ENCODE data around the gene TSPAN9.

DNA sequence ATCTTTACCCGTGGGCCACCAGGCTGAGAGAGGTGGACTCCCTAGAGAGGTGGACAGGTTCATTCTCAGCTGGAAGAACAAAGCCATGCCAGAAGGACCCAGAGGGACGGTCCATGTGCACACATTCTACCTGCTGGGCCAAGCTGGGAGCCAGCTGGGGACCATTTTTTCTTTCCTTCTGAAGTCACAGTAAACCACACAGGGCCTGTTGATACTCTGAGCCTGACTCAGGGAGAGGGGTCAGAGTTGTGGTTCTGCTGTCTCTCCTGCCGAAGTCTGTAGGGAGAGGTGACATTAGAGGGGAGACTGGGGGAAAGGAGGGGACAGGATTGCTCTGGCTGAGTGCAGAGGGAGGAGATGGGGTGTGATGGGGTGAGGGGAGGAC is 148.6 kb downstream of the TSPAN9 start:
- TF ChIP-seq, protein P1, sequence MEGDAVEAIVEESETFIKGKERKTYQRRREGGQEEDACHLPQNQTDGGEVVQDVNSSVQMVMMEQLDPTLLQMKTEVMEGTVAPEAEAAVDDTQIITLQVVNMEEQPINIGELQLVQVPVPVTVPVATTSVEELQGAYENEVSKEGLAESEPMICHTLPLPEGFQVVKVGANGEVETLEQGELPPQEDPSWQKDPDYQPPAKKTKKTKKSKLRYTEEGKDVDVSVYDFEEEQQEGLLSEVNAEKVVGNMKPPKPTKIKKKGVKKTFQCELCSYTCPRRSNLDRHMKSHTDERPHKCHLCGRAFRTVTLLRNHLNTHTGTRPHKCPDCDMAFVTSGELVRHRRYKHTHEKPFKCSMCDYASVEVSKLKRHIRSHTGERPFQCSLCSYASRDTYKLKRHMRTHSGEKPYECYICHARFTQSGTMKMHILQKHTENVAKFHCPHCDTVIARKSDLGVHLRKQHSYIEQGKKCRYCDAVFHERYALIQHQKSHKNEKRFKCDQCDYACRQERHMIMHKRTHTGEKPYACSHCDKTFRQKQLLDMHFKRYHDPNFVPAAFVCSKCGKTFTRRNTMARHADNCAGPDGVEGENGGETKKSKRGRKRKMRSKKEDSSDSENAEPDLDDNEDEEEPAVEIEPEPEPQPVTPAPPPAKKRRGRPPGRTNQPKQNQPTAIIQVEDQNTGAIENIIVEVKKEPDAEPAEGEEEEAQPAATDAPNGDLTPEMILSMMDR (IDR thresholded peaks at IDR 0.05), result no peak
- no peak for TF ChIP-seq POLR2A (IDR thresholded peaks at IDR 0.05)

All from lower leg skin (tissue), 3 donors.